ENCODE data around the gene FAM135A.

Gene FAM135A

DNA sequence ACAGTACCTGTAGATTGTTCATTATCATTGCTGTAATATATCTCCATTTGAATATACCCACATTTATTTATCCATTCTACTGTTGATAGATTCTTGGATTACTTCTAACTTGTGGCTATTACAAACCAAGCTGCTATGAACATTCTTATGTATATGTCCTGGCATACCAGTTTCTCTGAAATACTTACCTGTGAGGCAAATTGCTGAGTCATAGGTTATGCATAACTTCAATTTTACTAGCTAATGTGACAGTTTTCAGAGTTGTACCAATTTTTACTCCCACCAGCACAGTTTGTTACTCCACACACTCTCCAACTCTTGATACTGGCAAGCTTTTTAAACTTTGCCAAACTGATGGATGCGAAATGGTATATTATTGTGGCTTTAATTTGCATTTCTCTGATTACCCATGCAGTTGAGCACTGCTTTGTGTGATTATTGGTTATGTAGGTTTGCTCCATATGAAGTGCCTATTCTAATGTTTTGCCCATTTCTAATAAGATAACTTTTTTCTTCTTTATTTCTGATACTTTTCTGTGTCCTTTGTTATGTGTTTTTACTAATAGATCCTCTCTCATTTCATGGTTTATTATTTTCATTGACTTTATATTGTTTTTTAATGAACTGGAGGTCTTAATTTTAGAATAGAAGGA is 90.6 kb downstream of the FAM135A start:
- peaks cover 3% of the 10 kb centered on the region for H3K9me3 ChIP-seq (ENCODE audit: severe bottlenecking)
- peaks cover 28% of the 10 kb centered on the region for H3K36me3 ChIP-seq (ENCODE audit: low read depth)
- H3K4me3 ChIP-seq (ENCODE audit: severe bottlenecking) = no peak overlapping the region
- H3K4me1 ChIP-seq (ENCODE audit: insufficient read depth, poor library complexity, severe bottlenecking) = no peaks in the 10 kb centered on the region
- ATAC-seq (ENCODE audit: low read depth) (no peak), DNase-seq (ENCODE audit: low spot score) (no peak)
- H3K27ac ChIP-seq (ENCODE audit: poor library complexity, severe bottlenecking) = no peak overlapping the region
- TF ChIP-seq, protein P1, sequence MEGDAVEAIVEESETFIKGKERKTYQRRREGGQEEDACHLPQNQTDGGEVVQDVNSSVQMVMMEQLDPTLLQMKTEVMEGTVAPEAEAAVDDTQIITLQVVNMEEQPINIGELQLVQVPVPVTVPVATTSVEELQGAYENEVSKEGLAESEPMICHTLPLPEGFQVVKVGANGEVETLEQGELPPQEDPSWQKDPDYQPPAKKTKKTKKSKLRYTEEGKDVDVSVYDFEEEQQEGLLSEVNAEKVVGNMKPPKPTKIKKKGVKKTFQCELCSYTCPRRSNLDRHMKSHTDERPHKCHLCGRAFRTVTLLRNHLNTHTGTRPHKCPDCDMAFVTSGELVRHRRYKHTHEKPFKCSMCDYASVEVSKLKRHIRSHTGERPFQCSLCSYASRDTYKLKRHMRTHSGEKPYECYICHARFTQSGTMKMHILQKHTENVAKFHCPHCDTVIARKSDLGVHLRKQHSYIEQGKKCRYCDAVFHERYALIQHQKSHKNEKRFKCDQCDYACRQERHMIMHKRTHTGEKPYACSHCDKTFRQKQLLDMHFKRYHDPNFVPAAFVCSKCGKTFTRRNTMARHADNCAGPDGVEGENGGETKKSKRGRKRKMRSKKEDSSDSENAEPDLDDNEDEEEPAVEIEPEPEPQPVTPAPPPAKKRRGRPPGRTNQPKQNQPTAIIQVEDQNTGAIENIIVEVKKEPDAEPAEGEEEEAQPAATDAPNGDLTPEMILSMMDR (IDR thresholded peaks at IDR 0.05; ENCODE audit: poor library complexity, severe bottlenecking) = no peak
- no peaks in the 10 kb centered on the region for H3K27me3 ChIP-seq (ENCODE audit: insufficient read depth, poor library complexity, severe bottlenecking)

DNA sequence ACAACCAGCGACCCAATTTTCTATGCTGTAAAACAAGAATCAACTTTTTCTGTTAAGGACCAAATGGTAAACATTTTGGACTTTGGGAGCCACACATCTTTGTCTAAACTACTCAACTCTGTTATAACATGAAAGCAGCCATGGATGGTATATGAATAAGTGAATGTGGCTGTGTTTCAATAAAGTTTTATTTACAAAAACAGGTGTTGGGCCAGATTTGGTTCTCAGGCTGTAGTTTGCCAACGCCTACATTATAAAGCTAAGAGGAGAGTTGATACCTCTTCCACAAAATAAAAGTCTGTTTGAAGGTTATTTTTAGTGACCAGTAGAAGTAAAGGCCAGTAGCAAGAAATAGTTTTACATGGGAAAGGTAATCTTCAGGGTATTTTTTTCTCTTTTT is 93.0 kb downstream of the FAM135A start:
- no peaks in the 10 kb centered on the region for H3K27me3 ChIP-seq (ENCODE audit: insufficient read depth, poor library complexity, severe bottlenecking)
- TF ChIP-seq, protein P1 (IDR thresholded peaks at IDR 0.05; ENCODE audit: poor library complexity, severe bottlenecking) = no peak
- DNase-seq (ENCODE audit: low spot score) (no peak), ATAC-seq (ENCODE audit: low read depth) (no peak)
- peaks cover 3% of the 10 kb centered on the region for H3K9me3 ChIP-seq (ENCODE audit: severe bottlenecking)
- no peak overlapping the region for H3K27ac ChIP-seq (ENCODE audit: poor library complexity, severe bottlenecking)
- H3K36me3 ChIP-seq (ENCODE audit: low read depth) = peaks cover 28% of the 10 kb centered on the region
- H3K4me1 ChIP-seq (ENCODE audit: insufficient read depth, poor library complexity, severe bottlenecking) = no peaks in the 10 kb centered on the region
- no peak overlapping the region for H3K4me3 ChIP-seq (ENCODE audit: severe bottlenecking)

DNA sequence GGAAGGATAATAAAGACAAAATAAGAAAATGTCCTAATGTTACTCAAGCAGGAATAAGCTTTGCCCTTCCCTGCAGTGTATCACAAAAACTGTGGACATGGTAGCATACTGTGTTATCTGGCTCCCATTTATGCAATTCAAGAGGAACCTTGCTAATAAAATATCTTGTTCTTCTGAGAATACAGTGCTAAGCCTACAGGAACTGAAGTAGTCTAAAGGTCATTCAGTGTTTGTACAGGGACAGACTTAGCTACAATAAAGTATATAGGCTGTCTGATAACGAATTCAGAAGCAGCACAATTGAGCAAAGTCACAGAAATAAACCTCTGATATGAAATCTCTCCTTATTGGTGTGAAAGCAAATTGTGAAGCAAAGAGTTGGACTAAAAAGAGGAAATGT is 93.9 kb downstream of the FAM135A start:
- Histone ChIP-seq H3K27me3 (ENCODE audit: insufficient read depth, poor library complexity, severe bottlenecking) (no peaks in the 10 kb centered on the region), H3K9me3 (ENCODE audit: severe bottlenecking) (peaks cover 3% of the 10 kb centered on the region), H3K36me3 (ENCODE audit: low read depth) (peaks cover 23% of the 10 kb centered on the region), H3K4me3 (ENCODE audit: severe bottlenecking) (no peak overlapping the region), H3K27ac (ENCODE audit: poor library complexity, severe bottlenecking) (no peak overlapping the region), H3K4me1 (ENCODE audit: insufficient read depth, poor library complexity, severe bottlenecking) (no peaks in the 10 kb centered on the region)
- no peak for DNase-seq (ENCODE audit: low spot score)
- no peak for ATAC-seq (ENCODE audit: low read depth)
- TF ChIP-seq, protein P1 (IDR thresholded peaks at IDR 0.05; ENCODE audit: poor library complexity, severe bottlenecking) = no peak

DNA sequence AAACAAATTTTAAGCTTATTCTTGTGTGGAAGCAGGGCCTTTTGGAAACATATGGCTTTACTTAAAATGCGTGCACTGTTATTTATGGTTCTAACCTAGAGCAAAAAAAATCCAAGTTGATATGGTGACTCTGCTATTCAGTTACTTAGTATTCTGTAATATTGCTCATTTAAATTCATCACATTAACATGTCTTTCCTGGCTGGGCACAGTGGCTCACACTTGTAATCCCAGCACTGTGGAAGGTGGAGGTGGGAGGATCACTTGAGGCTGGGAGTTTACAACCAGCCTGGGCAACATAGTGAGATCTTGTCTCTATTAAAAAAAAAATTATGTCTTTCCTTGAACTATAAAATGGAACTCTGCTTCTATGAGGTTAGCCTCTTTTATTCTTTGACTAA is 95.6 kb downstream of the FAM135A start:
- H3K36me3 ChIP-seq (ENCODE audit: low read depth) = peaks cover 5% of the 10 kb centered on the region
- no peaks in the 10 kb centered on the region for H3K27me3 ChIP-seq (ENCODE audit: insufficient read depth, poor library complexity, severe bottlenecking)
- no peak for DNase-seq (ENCODE audit: low spot score)
- ATAC-seq (ENCODE audit: low read depth) = no peak
- H3K4me3 ChIP-seq (ENCODE audit: severe bottlenecking) = no peak overlapping the region
- H3K4me1 ChIP-seq (ENCODE audit: insufficient read depth, poor library complexity, severe bottlenecking) = no peaks in the 10 kb centered on the region
- TF ChIP-seq, protein P1 (IDR thresholded peaks at IDR 0.05; ENCODE audit: poor library complexity, severe bottlenecking) = no peak
- H3K9me3 ChIP-seq (ENCODE audit: severe bottlenecking) = peaks cover 3% of the 10 kb centered on the region
- no peak overlapping the region for H3K27ac ChIP-seq (ENCODE audit: poor library complexity, severe bottlenecking)

DNA sequence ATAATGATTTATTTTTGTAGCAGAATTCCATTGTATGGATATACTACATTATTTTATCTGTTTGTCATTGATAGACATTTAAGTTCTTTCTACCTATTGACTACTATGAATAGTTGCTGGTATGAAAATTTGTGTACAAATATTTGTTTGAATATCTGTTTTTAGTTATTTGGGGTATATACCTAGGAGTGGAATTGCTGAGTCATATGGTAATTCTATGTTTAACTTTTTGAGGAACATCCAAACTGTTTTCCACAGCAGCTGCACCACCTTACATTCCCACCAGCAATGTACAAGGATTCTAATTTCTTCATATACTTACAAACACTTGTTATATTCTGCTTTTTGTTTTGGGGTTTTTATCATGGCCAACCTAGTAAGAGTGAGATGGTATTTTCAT is 97.3 kb downstream of the FAM135A start:
- ATAC-seq (ENCODE audit: low read depth) (no peak), DNase-seq (ENCODE audit: low spot score) (no peak)
- Histone ChIP-seq H3K9me3 (ENCODE audit: severe bottlenecking) (no peaks in the 10 kb centered on the region), H3K27ac (ENCODE audit: poor library complexity, severe bottlenecking) (no peak overlapping the region), H3K4me1 (ENCODE audit: insufficient read depth, poor library complexity, severe bottlenecking) (no peaks in the 10 kb centered on the region), H3K36me3 (ENCODE audit: low read depth) (no peaks in the 10 kb centered on the region), H3K27me3 (ENCODE audit: insufficient read depth, poor library complexity, severe bottlenecking) (no peaks in the 10 kb centered on the region), H3K4me3 (ENCODE audit: severe bottlenecking) (no peak overlapping the region)
- TF ChIP-seq, protein P1 (IDR thresholded peaks at IDR 0.05; ENCODE audit: poor library complexity, severe bottlenecking) = no peak
